ENCODE data around the gene MCHR2. TPM values are rescaled to one million over a fixed set of nuclear protein-coding genes. Genes with fewer than 3 reads are reported as not detected.

MCHR2 gene
- total RNA-seq, 1 experiment from 2014 or later: not detected

- BruUV-seq (replicated peaks): no TSS peak
- ChIA-PET CTCF (no interaction called here), POLR2A (ENCODE audit: low non-redundant PET) (no interaction called here)
- H3K4me3 ChIP-seq (ENCODE audit: low read depth, low read length, poor library complexity, severe bottlenecking): no peak overlapping the region
- H3K4me1 ChIP-seq (ENCODE audit: insufficient read depth, low read length, poor library complexity, severe bottlenecking): peaks cover 3% of the 10 kb centered on the region
- intact Hi-C loops (cut with micrococcal nuclease; ENCODE audit: unreplicated experiment): no loop called here
- H3K27me3 ChIP-seq (replicated peaks; ENCODE audit: insufficient read depth, low read depth, low read length, poor library complexity): no peaks in the 10 kb centered on the region
- DNase-seq (ENCODE audit: low spot score): no peak
- H3K9me3 ChIP-seq (ENCODE audit: low read depth, low read length, poor library complexity, severe bottlenecking): no peaks in the 10 kb centered on the region
- no peaks in the 10 kb centered on the region for H3K36me3 ChIP-seq (ENCODE audit: insufficient read depth, low read length, poor library complexity, severe bottlenecking)
- no peak overlapping the region for H3K27ac ChIP-seq (ENCODE audit: low read depth, low read length, poor library complexity, severe bottlenecking)
- TF ChIP-seq, protein P1, sequence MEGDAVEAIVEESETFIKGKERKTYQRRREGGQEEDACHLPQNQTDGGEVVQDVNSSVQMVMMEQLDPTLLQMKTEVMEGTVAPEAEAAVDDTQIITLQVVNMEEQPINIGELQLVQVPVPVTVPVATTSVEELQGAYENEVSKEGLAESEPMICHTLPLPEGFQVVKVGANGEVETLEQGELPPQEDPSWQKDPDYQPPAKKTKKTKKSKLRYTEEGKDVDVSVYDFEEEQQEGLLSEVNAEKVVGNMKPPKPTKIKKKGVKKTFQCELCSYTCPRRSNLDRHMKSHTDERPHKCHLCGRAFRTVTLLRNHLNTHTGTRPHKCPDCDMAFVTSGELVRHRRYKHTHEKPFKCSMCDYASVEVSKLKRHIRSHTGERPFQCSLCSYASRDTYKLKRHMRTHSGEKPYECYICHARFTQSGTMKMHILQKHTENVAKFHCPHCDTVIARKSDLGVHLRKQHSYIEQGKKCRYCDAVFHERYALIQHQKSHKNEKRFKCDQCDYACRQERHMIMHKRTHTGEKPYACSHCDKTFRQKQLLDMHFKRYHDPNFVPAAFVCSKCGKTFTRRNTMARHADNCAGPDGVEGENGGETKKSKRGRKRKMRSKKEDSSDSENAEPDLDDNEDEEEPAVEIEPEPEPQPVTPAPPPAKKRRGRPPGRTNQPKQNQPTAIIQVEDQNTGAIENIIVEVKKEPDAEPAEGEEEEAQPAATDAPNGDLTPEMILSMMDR (conservative IDR thresholded peaks at IDR 0.05; ENCODE audit: low read depth, low read length): no peak
- no peak for TF ChIP-seq EZH2 (IDR thresholded peaks at IDR 0.05; ENCODE audit: borderline replicate concordance, low read depth, low read length, poor library complexity, severe bottlenecking)
These were observed 53.4 kb downstream of the MCHR2 start for GRCh38 chr6:99940582-99940981.

DNA sequence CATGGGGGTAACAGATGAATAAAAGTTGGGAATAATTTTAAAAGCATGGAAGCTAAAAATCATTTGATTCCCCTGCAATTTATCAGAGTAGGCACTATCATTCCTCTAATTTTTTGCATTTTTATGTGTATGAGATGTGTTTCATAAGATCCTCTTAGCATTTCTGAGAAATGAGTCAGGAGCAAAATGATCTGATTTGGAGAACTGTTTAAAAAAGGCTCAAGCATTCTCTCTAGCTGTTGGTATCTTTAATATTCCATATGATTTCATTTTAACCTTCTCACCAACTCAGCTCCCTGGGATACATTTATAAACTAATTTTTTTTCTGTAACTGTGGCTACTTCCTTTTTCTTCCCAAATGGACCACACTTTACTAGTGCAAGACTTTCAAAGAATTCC lies 60.9 kb downstream of the MCHR2 start:
- ChIA-PET CTCF (no interaction called here), POLR2A (ENCODE audit: low non-redundant PET) (no interaction called here)
- Histone ChIP-seq H3K9me3 (ENCODE audit: low read depth, low read length, poor library complexity, severe bottlenecking) (no peaks in the 10 kb centered on the region), H3K4me1 (ENCODE audit: insufficient read depth, low read length, poor library complexity, severe bottlenecking) (no peaks in the 10 kb centered on the region), H3K4me3 (ENCODE audit: low read depth, low read length, poor library complexity, severe bottlenecking) (no peak overlapping the region), H3K36me3 (ENCODE audit: insufficient read depth, low read length, poor library complexity, severe bottlenecking) (no peaks in the 10 kb centered on the region), H3K27ac (ENCODE audit: low read depth, low read length, poor library complexity, severe bottlenecking) (no peak overlapping the region), H3K27me3 (replicated peaks; ENCODE audit: insufficient read depth, low read depth, low read length, poor library complexity) (no peaks in the 10 kb centered on the region)
- DNase-seq (ENCODE audit: low spot score): no peak
- no peak for TF ChIP-seq EZH2 (IDR thresholded peaks at IDR 0.05; ENCODE audit: borderline replicate concordance, low read depth, low read length, poor library complexity, severe bottlenecking)
- TF ChIP-seq, protein P1 (conservative IDR thresholded peaks at IDR 0.05; ENCODE audit: low read depth, low read length): no peak
- BruUV-seq (replicated peaks): no TSS peak
- intact Hi-C loops (cut with micrococcal nuclease; ENCODE audit: unreplicated experiment): no loop called here

DNA sequence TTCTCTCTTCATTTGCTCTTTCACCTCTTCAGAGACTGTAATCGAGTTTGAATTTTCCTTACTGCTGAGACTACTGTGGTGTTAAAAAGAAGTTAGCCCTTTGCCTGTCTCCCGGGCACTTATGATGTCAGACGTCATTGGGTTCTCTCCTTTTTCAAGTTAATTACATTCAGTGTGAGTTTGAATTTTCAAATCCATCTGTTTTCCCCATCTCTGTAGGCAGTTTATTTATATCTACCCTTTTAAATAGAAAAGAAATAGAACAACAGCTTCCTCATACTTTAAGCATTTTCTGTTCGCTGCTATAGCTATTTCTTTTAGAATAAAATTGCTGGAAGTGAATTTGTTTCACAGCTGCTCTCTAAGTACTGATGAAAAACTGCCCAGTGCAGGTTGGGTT lies 81.4 kb downstream of the MCHR2 start:
- no peak overlapping the region for H3K4me3 ChIP-seq (ENCODE audit: low read depth, low read length, poor library complexity, severe bottlenecking)
- ChIA-PET POLR2A (ENCODE audit: low non-redundant PET) (no interaction called here), CTCF (interaction anchor here (0.7 kb wide), 1 partner anchor 111 kb away, joined by 3 read pairs; no protein-coding TSS in a partner anchor)
- H3K9me3 ChIP-seq (ENCODE audit: low read depth, low read length, poor library complexity, severe bottlenecking): no peaks in the 10 kb centered on the region
- no peak overlapping the region for H3K27ac ChIP-seq (ENCODE audit: low read depth, low read length, poor library complexity, severe bottlenecking)
- H3K4me1 ChIP-seq (ENCODE audit: insufficient read depth, low read length, poor library complexity, severe bottlenecking): no peaks in the 10 kb centered on the region
- no TSS peak for BruUV-seq (replicated peaks)
- intact Hi-C loops (cut with micrococcal nuclease; ENCODE audit: unreplicated experiment): no loop called here
- no peak for DNase-seq (ENCODE audit: low spot score)
- H3K27me3 ChIP-seq (replicated peaks; ENCODE audit: insufficient read depth, low read depth, low read length, poor library complexity): no peaks in the 10 kb centered on the region
- H3K36me3 ChIP-seq (ENCODE audit: insufficient read depth, low read length, poor library complexity, severe bottlenecking): no peaks in the 10 kb centered on the region
- TF ChIP-seq, protein P1 (conservative IDR thresholded peaks at IDR 0.05; ENCODE audit: low read depth, low read length): no peak
- no peak for TF ChIP-seq EZH2 (IDR thresholded peaks at IDR 0.05; ENCODE audit: borderline replicate concordance, low read depth, low read length, poor library complexity, severe bottlenecking)

Data from A673 (cell line).